Measurements from ENCODE around the gene CCNY. TPM values are rescaled to one million over a fixed set of nuclear protein-coding genes. Genes with fewer than 3 reads are reported as not detected.

The CCNY gene
- total RNA-seq, 1 experiment from 2014 or later, result 53.3 TPM

- TF ChIP-seq AR (CRISPR knock-in tag; IDR thresholded peaks at IDR 0.05) (no peak), ERG (CRISPR knock-in tag; IDR thresholded peaks at IDR 0.05) (no peak), FOXK1 (CRISPR knock-in tag; IDR thresholded peaks at IDR 0.05) (no peak), OVOL2 (CRISPR knock-in tag; IDR thresholded peaks at IDR 0.05; ENCODE audit: borderline replicate concordance) (no peak), TP53 (CRISPR knock-in tag; IDR thresholded peaks at IDR 0.05) (no peak), ZNF317 (CRISPR knock-in tag; IDR thresholded peaks at IDR 0.05; ENCODE audit: borderline replicate concordance, low read depth) (no peak), SMAD3 (CRISPR knock-in tag; IDR thresholded peaks at IDR 0.05; ENCODE audit: borderline replicate concordance) (no peak), STAT6 (CRISPR knock-in tag; conservative IDR thresholded peaks at IDR 0.05; ENCODE audit: low read depth) (no peak)
Measured at GRCh38 chr10:35320341-35320740, 16.0 kb upstream of the CCNY start (continued).

GRCh38 chr10:35322636-35323035 is 13.7 kb upstream of the CCNY start:
- ChIA-PET CTCF (no interaction called here), POLR2A (no interaction called here)
- no peak for DNase-seq (ENCODE audit: low spot score)
- H3K36me3 Mint-ChIP-seq, result peaks cover 11% of the 10 kb centered on the region; the same call in 1 of the 2 replicates
- no peaks in the 10 kb centered on the region for H3K27me3 Mint-ChIP-seq (ENCODE audit: low read depth)
- no peak overlapping the region for H3K4me3 Mint-ChIP-seq
- peaks cover 3% of the 10 kb centered on the region for H3K4me1 Mint-ChIP-seq
- H3K9me3 Mint-ChIP-seq, result peaks cover 5% of the 10 kb centered on the region
- H3K27ac Mint-ChIP-seq, result no peak overlapping the region
- ATAC-seq, result no peak
- TF ChIP-seq ZBTB43 (CRISPR knock-in tag; IDR thresholded peaks at IDR 0.05) (no peak), SOX15 (CRISPR knock-in tag; IDR thresholded peaks at IDR 0.05) (no peak), CBFB (CRISPR knock-in tag; IDR thresholded peaks at IDR 0.05; ENCODE audit: low read depth) (no peak), USF1 (CRISPR knock-in tag; IDR thresholded peaks at IDR 0.05) (no peak), ZNF671 (CRISPR knock-in tag; IDR thresholded peaks at IDR 0.05) (no peak), KAT7 (CRISPR knock-in tag; IDR thresholded peaks at IDR 0.05; ENCODE audit: borderline replicate concordance) (no peak), ATF2 (CRISPR knock-in tag; IDR thresholded peaks at IDR 0.05; ENCODE audit: borderline replicate concordance, low read depth) (no peak), RORB (CRISPR knock-in tag; IDR thresholded peaks at IDR 0.05) (no peak), FOXJ3 (CRISPR knock-in tag; IDR thresholded peaks at IDR 0.05; ENCODE audit: borderline replicate concordance) (no peak), JAZF1 (CRISPR knock-in tag; IDR thresholded peaks at IDR 0.05) (no peak), ZNF232 (CRISPR knock-in tag; IDR thresholded peaks at IDR 0.05) (no peak), CTCF (IDR thresholded peaks at IDR 0.05) (no peak), ZBTB21 (CRISPR knock-in tag; IDR thresholded peaks at IDR 0.05; ENCODE audit: borderline replicate concordance) (no peak), ESRRA (CRISPR knock-in tag; IDR thresholded peaks at IDR 0.05; ENCODE audit: borderline replicate concordance) (no peak), ZNF416 (CRISPR knock-in tag; IDR thresholded peaks at IDR 0.05) (no peak), E2F5 (CRISPR knock-in tag; IDR thresholded peaks at IDR 0.05) (no peak), MYBL2 (CRISPR knock-in tag; IDR thresholded peaks at IDR 0.05) (no peak), ZNF317 (CRISPR knock-in tag; IDR thresholded peaks at IDR 0.05; ENCODE audit: borderline replicate concordance, low read depth) (no peak)

Measured in WTC11 (cell line).